ENCODE data around the gene MTOR.

DNA sequence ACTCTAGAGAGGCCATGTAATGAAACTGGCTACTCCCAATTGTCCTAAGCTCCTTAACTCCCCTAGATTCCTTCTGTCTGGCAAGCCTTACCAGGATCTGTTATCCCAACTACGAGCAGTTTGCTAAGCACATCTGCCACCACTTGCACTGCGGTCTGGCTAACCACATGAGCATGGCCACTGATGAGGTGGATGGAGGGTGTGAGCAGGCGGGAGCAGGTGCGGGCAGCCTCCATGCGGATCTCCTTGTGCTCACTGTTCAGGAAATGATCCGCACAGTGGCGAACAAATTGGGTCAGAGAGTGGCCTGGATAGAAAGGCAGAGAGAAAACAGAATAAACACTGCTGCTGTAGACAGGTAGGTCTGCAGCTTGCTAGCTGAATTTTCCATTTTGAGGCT, 24.0 kb downstream of the MTOR start:
- TF ChIP-seq, protein P1, sequence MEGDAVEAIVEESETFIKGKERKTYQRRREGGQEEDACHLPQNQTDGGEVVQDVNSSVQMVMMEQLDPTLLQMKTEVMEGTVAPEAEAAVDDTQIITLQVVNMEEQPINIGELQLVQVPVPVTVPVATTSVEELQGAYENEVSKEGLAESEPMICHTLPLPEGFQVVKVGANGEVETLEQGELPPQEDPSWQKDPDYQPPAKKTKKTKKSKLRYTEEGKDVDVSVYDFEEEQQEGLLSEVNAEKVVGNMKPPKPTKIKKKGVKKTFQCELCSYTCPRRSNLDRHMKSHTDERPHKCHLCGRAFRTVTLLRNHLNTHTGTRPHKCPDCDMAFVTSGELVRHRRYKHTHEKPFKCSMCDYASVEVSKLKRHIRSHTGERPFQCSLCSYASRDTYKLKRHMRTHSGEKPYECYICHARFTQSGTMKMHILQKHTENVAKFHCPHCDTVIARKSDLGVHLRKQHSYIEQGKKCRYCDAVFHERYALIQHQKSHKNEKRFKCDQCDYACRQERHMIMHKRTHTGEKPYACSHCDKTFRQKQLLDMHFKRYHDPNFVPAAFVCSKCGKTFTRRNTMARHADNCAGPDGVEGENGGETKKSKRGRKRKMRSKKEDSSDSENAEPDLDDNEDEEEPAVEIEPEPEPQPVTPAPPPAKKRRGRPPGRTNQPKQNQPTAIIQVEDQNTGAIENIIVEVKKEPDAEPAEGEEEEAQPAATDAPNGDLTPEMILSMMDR (conservative IDR thresholded peaks at IDR 0.05 in 1 of 2, IDR thresholded peaks at IDR 0.05 in 1 of 2; ENCODE audit: extremely low read depth in 1 of 2, insufficient read depth in 1 of 2, low read depth in 1 of 2, low read length in 2 of 2) = no peak
- no peak for TF ChIP-seq EZH2 (IDR thresholded peaks at IDR 0.05; ENCODE audit: borderline replicate concordance, low read length)

Measured in mammary epithelial cell (primary cell).